ENCODE results near the gene FAM3A.
"Not testable (repeated sequence)": the region's sequence is repeated elsewhere in the genome, so short reads cannot be mapped to it uniquely, and the experiment has no call there.

Gene FAM3A, protein sequence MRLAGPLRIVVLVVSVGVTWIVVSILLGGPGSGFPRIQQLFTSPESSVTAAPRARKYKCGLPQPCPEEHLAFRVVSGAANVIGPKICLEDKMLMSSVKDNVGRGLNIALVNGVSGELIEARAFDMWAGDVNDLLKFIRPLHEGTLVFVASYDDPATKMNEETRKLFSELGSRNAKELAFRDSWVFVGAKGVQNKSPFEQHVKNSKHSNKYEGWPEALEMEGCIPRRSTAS

DNA sequence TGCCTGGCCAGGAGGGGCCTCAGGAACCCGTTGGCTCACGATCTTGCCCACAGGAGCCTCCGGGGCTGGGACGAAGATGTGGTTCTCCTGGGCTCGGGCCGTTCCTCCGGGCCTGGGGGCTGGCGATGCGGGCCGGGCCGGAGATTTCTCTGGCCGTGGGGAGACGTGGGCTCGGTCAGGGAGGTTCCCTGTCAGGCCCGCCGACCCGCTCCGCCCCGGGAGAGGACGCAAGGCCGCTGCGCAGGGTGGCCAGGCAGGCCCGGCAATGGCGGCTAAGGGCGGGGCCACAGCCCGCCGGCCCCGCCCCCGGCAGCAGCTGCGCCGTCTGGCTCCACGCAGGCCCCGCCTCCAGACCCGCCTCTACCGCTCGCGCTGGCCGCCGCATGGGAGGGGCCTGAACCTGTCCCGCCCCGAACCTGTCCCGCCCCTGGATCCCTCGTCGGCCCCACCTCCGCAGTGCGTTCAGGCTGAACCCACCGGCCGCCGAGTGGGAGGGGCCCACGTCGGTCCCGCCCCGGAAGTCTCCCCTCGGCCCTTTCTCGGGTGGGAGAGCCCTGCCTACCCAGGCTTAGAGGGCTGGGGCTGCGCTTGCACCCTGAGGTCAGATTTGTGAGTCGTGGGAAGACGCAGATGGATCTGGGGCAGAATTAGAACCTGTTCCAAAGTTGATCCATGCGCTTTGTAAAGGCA, at the start of gene FAM3A:
Gene FAM3A (minus strand): TSS at position 267 of the 690 bp plus-strand sequence. CDS start 460 bp downstream, outside the sequence.
- DNase-seq: peak; percentile 71

DNA sequence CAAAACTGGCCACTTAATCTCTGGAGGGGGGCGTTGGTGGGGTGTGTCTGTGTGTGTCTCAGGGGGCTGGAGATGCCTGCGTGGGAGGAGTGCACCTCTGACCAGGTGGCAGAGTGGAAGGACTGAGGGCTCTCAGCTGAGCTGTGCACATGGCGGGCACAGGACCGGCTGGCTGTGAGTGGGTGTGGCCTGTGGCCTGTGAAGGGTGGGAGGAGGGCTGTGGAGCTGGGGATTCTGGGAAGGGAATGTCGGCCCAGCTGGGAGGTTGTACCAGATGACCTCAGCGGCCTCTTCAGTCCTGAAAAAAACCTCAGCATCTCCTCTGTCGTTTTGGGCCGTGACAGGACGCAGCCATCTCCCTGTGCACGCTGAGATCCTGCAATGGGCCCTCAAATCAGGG, 46.3 kb upstream of the FAM3A start:
- DNase-seq: not testable (repeated sequence)

DNA sequence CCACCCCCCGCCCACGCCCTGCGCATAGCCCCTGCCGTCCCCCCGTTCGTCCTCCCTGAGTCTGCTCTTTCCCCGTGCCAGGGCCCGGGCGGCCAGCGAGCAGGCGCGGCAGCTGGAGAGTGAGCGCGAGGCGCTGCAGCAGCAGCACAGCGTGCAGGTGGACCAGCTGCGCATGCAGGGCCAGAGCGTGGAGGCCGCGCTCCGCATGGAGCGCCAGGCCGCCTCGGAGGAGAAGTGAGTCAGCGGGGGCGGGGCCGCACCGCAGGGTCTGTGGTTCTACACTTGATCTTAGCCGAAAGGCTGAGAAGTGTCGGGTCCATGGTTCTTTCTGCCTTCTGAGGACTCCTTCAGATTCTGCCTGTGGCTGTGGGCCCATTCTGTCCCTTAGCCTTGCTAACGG, 44.3 kb upstream of the FAM3A start:
- DNase-seq: not testable (repeated sequence)

DNA sequence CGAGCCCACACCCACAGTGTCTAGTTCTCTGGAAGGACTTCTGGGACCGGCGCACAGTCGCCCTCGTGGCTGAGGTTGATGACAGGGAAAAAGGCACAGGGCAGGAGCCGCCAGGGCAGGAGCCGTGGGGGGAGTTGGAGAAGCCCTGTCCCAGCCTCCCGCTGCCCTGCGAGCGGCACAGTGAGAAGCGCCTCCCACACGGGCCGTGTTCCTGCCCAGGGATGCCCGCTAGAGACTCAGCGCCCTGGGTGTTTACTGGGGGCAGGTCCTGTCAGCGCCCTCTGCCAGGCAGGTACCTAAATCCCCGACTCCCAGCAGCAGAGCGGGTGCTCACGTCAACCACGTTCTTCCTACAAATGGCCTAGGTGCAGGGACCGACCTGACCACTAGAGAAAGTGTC, 42.9 kb upstream of the FAM3A start:
- not testable (repeated sequence) for DNase-seq

DNA sequence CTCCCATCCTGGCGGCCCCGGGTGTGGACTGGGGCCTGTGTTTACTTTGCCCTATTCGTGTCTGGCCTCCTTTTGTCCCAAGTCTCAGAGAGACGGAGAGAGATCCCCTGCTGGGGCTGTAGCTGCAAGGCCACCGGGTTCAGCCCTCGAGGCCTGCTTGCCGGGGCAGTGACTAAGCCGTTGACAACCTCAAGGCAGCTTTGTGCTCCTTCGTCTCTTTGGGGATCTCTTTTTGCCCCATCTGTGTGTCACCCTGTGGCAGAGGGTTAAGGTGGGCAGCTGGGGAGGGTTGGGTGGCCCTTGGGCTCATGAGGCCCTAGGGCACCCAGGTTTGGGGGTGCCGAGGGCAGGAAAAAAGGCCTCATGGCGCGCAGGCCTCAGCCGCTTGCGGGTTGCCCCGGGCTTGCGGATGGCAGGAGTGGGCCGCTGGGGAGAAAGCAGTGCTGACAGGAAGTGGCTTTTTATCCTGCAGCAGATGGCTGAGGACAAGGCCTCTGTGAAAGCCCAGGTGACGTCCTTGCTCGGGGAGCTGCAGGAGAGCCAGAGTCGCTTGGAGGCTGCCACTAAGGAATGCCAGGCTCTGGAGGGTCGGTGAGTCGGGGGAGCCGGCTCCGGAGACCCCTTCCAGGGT, 42.1 kb upstream of the FAM3A start:
- not testable (repeated sequence) for DNase-seq

DNA sequence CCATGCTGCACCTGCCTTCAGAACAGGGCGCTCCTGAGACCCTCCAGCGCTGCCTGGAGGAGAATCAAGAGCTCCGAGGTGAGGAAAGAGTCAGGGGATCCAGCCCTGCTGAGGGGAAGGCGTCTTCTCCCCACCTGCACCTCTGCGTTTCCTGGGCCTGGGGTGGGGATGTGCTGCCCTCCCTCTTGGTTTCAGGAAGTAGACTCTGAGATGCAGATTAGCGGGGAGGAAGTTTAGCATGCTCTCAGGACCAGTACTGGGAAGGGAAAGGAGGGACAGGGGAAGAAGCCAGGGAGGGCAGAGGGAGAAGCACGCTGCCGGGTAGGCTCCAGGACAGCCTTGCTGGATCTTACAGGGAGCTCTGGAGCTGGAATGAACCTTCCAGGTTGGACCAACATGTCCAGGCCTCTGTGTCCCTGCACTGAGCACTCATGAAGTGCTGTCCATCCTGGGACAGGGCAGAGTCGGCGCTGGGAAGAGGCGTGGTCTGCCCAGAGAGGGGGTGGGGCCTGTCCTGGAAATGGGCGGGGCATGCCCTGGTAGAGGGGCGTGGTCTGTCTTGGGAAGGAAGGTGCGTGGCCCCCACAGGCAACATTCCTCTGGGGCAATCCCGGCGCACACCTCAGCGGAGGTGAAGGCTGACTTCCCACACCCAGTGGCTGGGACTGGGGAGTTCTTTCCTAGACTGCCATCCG, 36.2 kb upstream of the FAM3A start:
- DNase-seq: not testable (repeated sequence)

DNA sequence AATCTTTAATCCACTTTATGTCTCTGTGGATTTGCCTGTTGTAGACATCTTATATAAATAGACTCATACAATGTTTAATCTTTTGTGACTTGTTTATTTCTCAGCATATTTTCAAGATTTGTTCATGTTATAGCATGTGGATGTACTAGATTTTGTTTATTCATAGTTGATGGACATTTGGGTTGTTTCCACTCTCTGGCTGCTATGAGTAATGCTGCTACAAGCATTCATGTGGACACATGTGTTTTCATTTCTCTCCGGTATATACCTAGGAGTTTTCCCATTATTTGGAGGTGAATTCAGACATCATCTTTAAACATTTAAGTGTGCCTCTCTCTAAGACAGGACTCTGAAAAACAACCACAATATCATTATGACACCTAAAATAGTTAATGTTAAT, 33.7 kb upstream of the FAM3A start:
- DNase-seq: no peak

DNA sequence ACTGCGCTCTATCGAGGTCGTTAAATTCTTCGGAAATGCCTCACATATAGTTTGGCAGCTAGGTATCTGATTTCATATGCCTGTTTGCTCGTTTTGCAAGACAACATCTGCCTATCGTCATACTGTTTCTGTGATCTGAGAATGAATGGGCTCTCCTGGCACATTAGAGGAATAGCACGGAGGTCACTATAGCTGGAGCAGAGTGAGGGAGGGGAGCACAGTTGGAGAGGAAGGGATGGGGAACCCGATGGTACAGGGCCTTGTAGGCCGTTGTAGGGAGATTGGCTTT, 31.9 kb upstream of the FAM3A start:
- DNase-seq: no peak

DNA sequence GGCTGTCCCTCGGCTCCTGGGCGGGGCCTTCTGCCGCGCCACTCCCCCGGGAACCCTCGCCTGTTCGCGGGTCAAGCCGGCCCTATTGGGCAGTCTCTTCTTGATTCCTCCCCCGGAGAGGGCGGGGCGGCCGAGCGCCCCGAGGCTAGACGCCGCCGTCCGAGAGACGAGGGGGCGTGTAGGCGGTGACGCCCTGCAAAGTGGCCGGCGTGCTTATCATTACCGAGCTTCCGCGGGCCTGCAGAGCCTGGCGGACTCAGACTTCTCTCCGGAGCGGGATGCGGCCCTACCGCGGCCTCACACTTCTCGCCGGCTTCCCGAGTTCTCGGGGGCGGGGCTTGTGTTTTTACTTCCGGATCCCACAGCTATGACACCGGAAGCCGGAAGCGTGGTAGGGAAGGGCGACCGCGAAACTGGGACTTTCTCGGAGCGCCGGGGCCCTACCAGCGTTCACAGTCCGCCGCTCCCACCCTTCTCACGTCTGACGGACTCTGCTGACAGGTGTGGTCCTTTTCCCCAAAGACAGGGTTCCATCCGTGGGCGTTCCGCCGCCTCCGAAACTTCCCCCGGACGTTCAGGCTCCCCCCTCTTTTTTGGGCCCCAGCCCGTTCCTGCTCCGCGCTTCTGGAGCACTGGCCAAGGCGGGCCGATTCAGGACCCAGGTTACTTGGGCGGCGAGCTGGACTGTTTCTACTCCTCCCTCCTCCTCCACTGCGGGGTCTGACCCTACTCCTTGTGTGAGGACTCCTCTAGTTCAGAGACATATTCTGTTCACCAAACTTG, 31.4 kb upstream of the FAM3A start, which contains the start of gene IKBKG:
Gene IKBKG (plus strand): TSS at position 376 of the 783 bp plus-strand sequence. CDS start 4,383 bp downstream, outside the sequence.
- DNase-seq: peak; percentile 74

DNA sequence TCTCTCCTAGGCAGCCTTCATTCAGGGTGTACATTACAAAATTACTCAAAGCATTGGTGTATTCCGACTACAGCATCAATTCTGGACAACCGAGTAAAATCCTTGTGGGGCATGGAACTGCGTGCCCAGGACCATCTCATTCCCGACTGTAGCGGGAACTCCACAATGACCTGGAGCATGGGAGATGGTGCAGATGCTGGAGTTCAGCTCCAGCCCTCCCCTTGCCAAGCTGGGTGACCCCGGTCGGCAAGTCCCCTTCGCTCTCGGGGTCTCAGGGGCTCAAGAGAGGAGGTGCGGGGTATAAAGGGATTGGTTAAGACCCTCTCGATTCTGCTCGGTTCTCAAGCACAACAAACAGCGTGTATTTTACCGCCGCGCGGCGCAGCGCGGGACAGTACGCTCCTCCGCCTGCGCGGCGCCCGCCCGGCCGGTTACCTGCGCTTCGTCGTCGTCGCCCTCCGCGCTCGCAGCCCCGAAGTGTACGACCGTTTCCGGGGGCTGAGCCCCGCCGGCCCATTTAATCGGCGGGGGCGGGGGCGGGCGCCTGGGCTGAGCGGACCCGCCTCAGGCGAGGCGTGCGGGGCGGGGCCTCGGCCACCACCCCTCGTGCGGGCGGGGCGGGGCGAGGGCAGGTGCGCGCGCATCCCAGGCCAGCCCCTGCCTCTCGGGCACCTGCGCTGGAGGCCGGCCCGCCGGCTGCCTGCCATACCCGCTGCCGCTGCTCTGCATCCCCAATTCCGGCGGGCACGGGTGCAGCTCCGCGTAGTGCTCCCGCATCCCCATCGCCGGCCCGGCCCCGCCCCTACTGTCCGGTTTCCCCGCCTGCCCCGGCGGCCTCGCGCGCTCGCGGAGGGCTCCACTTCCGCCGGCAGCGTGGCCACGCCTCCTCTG, 30.6 kb upstream of the FAM3A start, which contains the start of gene G6PD:
Gene G6PD (minus strand): TSS at position 493 of the 891 bp plus-strand sequence. CDS start 691 bp downstream, outside the sequence.
- peak; percentile 62 for DNase-seq

DNA sequence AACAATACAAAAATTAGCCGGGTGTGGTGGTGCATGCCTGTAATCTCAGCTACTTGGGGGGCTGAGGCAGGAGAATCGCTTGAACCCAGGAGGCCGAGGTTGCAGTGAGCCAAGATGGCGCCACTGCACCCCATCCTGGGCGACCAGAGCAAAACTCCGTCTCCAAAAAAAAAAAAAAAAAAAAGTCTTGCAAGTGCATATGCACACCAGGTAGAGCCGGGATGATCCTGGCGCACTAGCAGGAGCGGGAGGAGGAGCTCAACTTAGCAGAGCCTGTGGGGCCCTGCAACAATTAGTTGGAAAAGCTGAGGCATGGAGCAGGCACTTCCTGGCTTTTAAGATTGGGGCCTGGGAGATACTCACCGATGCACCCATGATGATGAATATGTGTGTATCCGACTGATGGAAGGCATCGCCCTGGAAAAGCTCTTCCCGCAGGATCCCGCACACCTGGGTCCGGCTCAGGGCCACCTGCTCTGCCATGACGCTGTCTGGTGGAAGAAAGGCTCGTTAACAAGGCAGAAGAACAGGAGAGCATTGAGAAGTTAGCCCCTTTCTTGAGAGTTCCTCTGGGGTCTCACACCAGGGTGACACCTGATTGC, 29.7 kb upstream of the FAM3A start:
- no peak for DNase-seq

DNA sequence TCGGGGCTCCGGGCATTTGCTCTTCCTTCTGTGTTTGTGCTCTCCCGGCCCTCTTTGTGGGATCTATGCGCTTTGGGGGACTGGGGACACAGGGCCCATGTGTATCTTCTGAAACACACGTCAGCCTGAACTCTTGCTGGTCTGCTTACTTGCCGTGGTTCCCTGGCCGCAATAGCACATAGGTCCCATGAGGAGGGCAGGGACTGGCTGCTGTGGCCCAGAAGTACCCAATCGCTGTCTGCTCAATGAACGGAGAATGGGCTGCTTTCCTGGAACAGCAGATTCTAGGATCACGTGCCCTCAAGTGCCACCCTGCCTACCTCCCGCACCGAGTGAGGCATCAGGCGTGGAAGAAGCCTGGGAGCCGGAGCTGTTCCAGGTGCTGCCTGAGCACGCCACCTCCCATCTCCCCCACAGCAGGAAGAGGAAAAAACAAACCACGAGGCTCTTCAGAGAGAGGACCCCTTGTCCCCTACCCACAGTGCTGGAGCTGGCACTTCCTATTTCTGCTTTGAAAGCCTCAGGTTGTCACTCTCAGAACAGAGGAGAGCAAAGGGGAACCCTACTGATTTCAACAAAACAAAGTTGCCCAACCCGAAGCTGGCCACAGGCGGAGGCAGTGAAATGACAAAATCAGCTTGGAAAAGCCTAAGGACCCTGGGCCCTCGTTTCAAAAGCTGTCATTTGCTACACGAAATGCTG, 26.8 kb upstream of the FAM3A start:
- no peak for DNase-seq

DNA sequence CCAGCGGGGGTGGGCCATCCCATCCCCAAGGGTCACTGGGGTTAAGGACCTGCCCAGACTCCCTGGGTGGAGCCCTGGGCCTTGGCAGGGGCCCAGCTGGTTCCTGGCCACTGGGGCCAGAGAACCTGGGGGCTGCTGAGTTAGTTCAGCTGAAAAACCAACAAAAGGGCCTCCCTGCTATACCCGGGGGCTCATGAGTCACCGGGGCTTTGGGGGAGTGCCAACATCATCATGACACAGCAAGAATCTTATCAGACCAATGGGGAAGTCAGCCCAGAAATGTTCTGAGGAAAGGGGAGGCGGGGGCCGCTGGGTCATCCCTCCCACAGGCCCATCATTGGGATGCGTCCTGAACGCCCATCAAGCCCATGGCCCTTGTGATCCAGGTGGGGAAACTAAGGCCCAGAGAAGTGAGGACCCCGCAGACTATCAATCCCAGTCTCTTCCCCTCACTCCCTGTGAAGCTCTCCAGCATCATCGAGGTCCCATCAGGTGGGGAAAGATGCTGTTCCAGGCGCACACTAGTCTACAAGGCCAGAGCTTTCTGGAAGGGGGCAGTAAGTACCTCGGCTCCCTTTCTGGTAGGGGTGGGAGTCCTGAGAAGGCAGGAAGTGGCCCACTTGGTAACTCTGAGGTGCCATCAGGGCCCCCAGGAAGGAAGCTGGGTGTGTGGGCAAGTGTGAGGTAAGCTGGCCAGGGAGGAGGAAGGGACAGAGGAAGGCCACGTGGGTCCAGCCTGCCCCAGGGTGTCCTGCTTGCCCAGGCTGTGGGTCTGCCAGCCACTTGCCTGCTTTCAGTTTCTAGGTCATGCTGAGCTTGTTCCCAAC, 26.1 kb upstream of the FAM3A start:
- no peak for DNase-seq

DNA sequence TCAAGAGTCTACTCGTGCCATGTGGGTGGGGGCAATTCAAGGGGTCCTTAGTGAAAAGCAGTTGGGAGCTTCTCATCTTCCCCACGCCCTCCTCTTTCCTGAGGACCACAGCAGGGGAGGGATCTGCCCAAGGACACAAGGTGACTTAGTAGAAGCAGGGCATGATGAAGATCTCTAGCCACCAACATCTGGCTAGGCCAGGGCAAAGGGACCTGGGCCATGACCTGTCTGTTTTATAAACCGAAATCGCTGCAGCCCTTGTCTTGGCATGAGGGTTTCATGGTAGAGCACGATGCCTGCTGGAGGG, 25.5 kb upstream of the FAM3A start:
- no peak for DNase-seq

DNA sequence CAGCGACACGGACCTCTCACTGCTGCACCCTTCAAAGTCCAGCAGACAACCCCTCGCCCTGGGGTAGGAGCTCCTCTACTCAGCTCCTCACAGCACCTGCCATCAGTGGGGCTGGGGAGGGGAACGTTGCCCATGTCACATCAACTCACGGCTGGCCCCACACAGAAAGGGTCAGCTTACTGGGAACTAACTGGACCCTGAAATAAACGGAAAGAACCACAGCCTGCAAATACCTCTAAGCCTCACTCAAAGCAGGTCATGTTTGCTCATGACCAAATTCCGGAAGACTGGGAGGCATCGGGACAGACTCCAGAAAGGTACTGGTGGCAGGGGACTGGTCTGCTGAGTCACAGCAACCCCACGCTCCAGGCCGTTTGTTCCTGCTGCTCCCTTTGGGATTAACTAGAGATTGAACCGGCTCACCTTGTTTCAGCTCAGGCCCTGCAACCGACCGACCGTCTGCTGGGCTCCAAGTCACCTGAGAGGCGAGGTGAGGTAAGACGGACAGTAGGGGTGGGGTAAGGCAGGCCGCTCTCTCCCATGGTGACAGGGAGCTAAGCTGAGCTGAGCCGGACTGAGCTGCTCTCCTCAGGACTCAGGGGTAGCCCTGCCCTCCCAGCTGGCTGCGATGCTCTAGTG, 25.0 kb upstream of the FAM3A start:
- DNase-seq: no peak

DNA sequence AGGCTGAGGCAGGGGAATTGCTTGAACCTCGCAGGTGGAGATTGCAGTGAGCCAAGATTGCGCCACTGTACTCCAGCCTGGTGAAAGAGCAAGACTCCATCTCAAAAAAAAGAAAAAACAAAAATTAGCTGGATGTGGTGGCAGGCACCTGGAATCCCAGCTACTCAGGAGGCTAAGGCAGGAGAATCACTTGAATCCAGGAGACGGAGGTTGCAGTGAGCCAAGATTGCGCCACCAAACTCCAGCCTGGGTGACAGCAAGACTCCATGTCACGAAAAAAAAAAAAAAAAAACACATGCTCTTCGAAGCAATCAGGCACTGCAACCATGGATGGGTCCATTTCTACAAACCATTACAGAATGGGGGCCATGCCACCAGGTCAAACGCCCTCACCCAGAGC, 24.3 kb upstream of the FAM3A start:
- DNase-seq: not testable (repeated sequence)

DNA sequence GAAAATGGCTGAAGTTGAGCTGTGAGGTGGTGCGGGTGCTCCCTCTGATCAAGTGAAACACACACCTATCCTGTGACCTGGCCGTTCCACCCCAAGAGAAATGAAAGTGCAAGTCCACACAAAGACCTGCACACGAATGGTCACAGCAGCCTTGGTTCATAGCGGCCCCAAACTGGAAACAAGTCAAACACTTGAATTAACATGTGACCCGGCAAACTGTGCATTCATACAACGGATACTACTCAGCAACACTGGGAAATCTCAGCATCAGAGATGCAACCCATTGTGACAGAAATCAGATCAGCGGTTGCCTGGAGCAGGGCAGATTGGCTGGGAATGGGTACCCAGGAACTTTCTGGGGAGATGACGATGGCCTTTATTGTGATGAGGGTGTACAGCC, 23.0 kb upstream of the FAM3A start:
- no peak for DNase-seq

DNA sequence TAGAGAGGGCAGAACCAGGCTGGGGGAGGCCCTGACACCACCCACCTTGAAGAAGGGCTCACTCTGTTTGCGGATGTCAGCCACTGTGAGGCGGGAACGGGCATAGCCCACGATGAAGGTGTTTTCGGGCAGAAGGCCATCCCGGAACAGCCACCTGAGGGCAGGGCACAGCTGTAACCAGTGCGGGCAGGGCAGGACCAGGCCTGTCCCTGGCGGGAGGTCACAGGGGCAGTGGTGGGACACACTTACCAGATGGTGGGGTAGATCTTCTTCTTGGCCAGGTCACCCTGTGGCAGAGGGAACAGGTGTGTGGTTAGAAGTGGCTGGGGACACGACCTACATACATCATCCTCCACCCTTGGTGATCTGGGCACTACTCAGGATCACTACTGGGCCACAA, 19.9 kb upstream of the FAM3A start:
- no peak for DNase-seq
